HUES64 (cell line): ENCODE data around the gene POMT1.
A peak's percentile ranks its signal among the peaks of the same experiment; 100 is the strongest.
"Not testable (repeated sequence)": the region's sequence is repeated elsewhere in the genome, so short reads cannot be mapped to it uniquely, and the experiment has no call there.

Experiments
- H3K27ac ChIP-seq: 2 replicates; pipeline ENCODE4 v1.7.0; 2013; ENCODE audit warnings: low read depth, low read length, inconsistent platforms
- H3K27me3 ChIP-seq: 2 replicates; pipeline ENCODE4 v1.6.1; 2013; ENCODE audit warnings: mild to moderate bottlenecking, low read length; ENCODE audit not compliant: insufficient read depth
- H3K36me3 ChIP-seq: 2 replicates; pipeline ENCODE4 v1.6.1; 2013; ENCODE audit warnings: mild to moderate bottlenecking, low read length; ENCODE audit not compliant: insufficient read depth
- H3K4me1 ChIP-seq: 2 replicates; pipeline ENCODE4 v1.6.1; 2013; ENCODE audit warnings: mild to moderate bottlenecking, low read length, moderate library complexity; ENCODE audit not compliant: insufficient read depth
- H3K4me3 ChIP-seq: 2 replicates; pipeline ENCODE4 v1.5.1; 2013; ENCODE audit warnings: mild to moderate bottlenecking, low read length, moderate library complexity
- H3K9ac ChIP-seq: 2 replicates; pipeline ENCODE4 v1.6.1; 2013; ENCODE audit warnings: mild to moderate bottlenecking, low read depth, low read length
- H3K9me3 ChIP-seq: 2 replicates; pipeline ENCODE4 v1.6.1; 2013; ENCODE audit warnings: low read depth, low read length; ENCODE audit not compliant: insufficient read depth
- WGBS: fragments of 150-250, 120-280 bp; methylation state at CpG from one replicate; pipeline ENCODE4 v1.1.7; 2013; ENCODE audit warnings: missing lambda C conversion rate; 5-methylcytosine and 5-hydroxymethylcytosine counted together

Gene POMT1

GRCh38 chr9:131500939-131501541, 1.7 kb upstream of the POMT1 start:
- Histone ChIP-seq H3K4me1 (peaks cover 4% of the 10 kb centered on the region; the same call in 1 of the 2 replicates), H3K27ac (peak overlapping the region; percentile 10; the same call in 1 of the 2 replicates), H3K36me3 (peaks cover 44% of the 10 kb centered on the region), H3K9ac (no peak overlapping the region), H3K4me3 (no peak overlapping the region), H3K9me3 (no peaks in the 10 kb centered on the region), H3K27me3 (0 out of 2 replicates have a peak, but pooled peaks cover 5% of the 10 kb centered on the region)
- WGBS = 86% methylated on average over 5 of the region's 5 CpGs

- WGBS = 43% methylated on average over 32 of the region's 32 CpGs
Observed at GRCh38 chr9:131503626-131504465, 1.1 kb downstream of the POMT1 start.

GRCh38 chr9:131505012-131505411, 2.3 kb downstream of the POMT1 start:
- Histone ChIP-seq H3K27me3 (0 out of 2 replicates have a peak, but pooled peaks cover 5% of the 10 kb centered on the region), H3K4me1 (peaks cover 4% of the 10 kb centered on the region; the same call in 1 of the 2 replicates), H3K9me3 (no peaks in the 10 kb centered on the region), H3K36me3 (peaks cover 27% of the 10 kb centered on the region), H3K27ac (no peak overlapping the region), H3K9ac (no peak overlapping the region), H3K4me3 (no peak overlapping the region)
- 91% methylated on average over 8 of the region's 8 CpGs for WGBS

More at GRCh38 chr9:131503626-131504465, 1.1 kb downstream of the POMT1 start:
- H3K36me3 ChIP-seq = peaks cover 30% of the 10 kb centered on the region
- H3K9me3 ChIP-seq = no peaks in the 10 kb centered on the region
- 0 out of 2 replicates have a peak, but pooled peaks cover 5% of the 10 kb centered on the region for H3K27me3 ChIP-seq
- H3K9ac ChIP-seq = peak overlapping the region; percentile 75; the same call in 1 of the 2 replicates
- H3K4me1 ChIP-seq = peaks cover 4% of the 10 kb centered on the region; the same call in 1 of the 2 replicates
- no peak overlapping the region for H3K27ac ChIP-seq
- H3K4me3 ChIP-seq = peak overlapping the region; percentile 96

GRCh38 chr9:131511416-131511815, 8.7 kb downstream of the POMT1 start:
- H3K9me3 ChIP-seq = 0 out of 2 replicates have a peak, but pooled peaks cover 4% of the 10 kb centered on the region
- WGBS = 83% methylated on average over 7 of the region's 7 CpGs
- no peak overlapping the region for H3K9ac ChIP-seq
- no peaks in the 10 kb centered on the region for H3K27me3 ChIP-seq
- H3K4me3 ChIP-seq = no peak overlapping the region
- H3K4me1 ChIP-seq = no peaks in the 10 kb centered on the region
- H3K27ac ChIP-seq = no peak overlapping the region
- peaks cover 71% of the 10 kb centered on the region for H3K36me3 ChIP-seq

- H3K27me3 ChIP-seq = no peaks in the 10 kb centered on the region
- H3K36me3 ChIP-seq = peaks cover 74% of the 10 kb centered on the region
- no peaks in the 10 kb centered on the region for H3K4me1 ChIP-seq
- 97% methylated on average over 6 of the region's 6 CpGs for WGBS
- no peak overlapping the region for H3K27ac ChIP-seq
- H3K9ac ChIP-seq = no peak overlapping the region
- 0 out of 2 replicates have a peak, but pooled peaks cover 4% of the 10 kb centered on the region for H3K9me3 ChIP-seq
- no peak overlapping the region for H3K4me3 ChIP-seq
Observed at GRCh38 chr9:131511880-131512279, 9.2 kb downstream of the POMT1 start.

GRCh38 chr9:131513177-131513576, 10.5 kb downstream of the POMT1 start:
- Histone ChIP-seq H3K9me3 (0 out of 2 replicates have a peak, but pooled peaks cover 4% of the 10 kb centered on the region), H3K27ac (no peak overlapping the region), H3K4me1 (no peaks in the 10 kb centered on the region), H3K4me3 (no peak overlapping the region), H3K27me3 (no peaks in the 10 kb centered on the region), H3K36me3 (peaks cover 79% of the 10 kb centered on the region), H3K9ac (no peak overlapping the region)
- WGBS = 95% methylated on average over 15 of the region's 15 CpGs

- WGBS = 86% methylated on average over 11 of the region's 12 CpGs
- not testable (repeated sequence) for H3K9ac ChIP-seq, H3K9me3 ChIP-seq, H3K27me3 ChIP-seq, H3K4me1 ChIP-seq, H3K4me3 ChIP-seq, H3K27ac ChIP-seq
- peaks cover 89% of the 10 kb centered on the region for H3K36me3 ChIP-seq
Observed at GRCh38 chr9:131515559-131516031, 12.9 kb downstream of the POMT1 start.

- no peak overlapping the region for H3K27ac ChIP-seq
- H3K4me3 ChIP-seq = no peak overlapping the region
- H3K9ac ChIP-seq = no peak overlapping the region
- H3K9me3 ChIP-seq = 0 out of 2 replicates have a peak, but pooled peaks cover 4% of the 10 kb centered on the region
- H3K36me3 ChIP-seq = peaks cover 86% of the 10 kb centered on the region
- H3K27me3 ChIP-seq = no peaks in the 10 kb centered on the region
- 91% methylated on average over 15 of the region's 15 CpGs for WGBS
- H3K4me1 ChIP-seq = no peaks in the 10 kb centered on the region
Observed at GRCh38 chr9:131516100-131516499, 13.4 kb downstream of the POMT1 start.

- Histone ChIP-seq H3K9me3 (0 out of 2 replicates have a peak, but pooled peaks cover 4% of the 10 kb centered on the region), H3K27ac (no peak overlapping the region), H3K4me3 (no peak overlapping the region), H3K27me3 (no peaks in the 10 kb centered on the region), H3K36me3 (peaks cover 86% of the 10 kb centered on the region), H3K4me1 (no peaks in the 10 kb centered on the region), H3K9ac (no peak overlapping the region)
- WGBS = 96% methylated on average over 9 of the region's 9 CpGs
Observed at GRCh38 chr9:131516930-131517329, 14.2 kb downstream of the POMT1 start.

GRCh38 chr9:131517761-131518190, 15.1 kb downstream of the POMT1 start:
- H3K27ac ChIP-seq = no peak overlapping the region
- 0 out of 2 replicates have a peak, but pooled peaks cover 4% of the 10 kb centered on the region for H3K9me3 ChIP-seq
- no peak overlapping the region for H3K9ac ChIP-seq
- no peaks in the 10 kb centered on the region for H3K27me3 ChIP-seq
- peaks cover 88% of the 10 kb centered on the region for H3K36me3 ChIP-seq
- 96% methylated on average over 11 of the region's 11 CpGs for WGBS
- H3K4me1 ChIP-seq = no peaks in the 10 kb centered on the region
- no peak overlapping the region for H3K4me3 ChIP-seq

- WGBS = 96% methylated on average over 20 of the region's 20 CpGs
- no peak overlapping the region for H3K4me3 ChIP-seq
- H3K9me3 ChIP-seq = 0 out of 2 replicates have a peak, but pooled peaks cover 4% of the 10 kb centered on the region
- no peak overlapping the region for H3K27ac ChIP-seq
- no peaks in the 10 kb centered on the region for H3K27me3 ChIP-seq
- H3K4me1 ChIP-seq = no peaks in the 10 kb centered on the region
- no peak overlapping the region for H3K9ac ChIP-seq
- H3K36me3 ChIP-seq = peaks cover 89% of the 10 kb centered on the region
Observed at GRCh38 chr9:131518553-131518952, 15.8 kb downstream of the POMT1 start.
